Measurements from ENCODE around the gene COL9A3.

Gene COL9A3

DNA sequence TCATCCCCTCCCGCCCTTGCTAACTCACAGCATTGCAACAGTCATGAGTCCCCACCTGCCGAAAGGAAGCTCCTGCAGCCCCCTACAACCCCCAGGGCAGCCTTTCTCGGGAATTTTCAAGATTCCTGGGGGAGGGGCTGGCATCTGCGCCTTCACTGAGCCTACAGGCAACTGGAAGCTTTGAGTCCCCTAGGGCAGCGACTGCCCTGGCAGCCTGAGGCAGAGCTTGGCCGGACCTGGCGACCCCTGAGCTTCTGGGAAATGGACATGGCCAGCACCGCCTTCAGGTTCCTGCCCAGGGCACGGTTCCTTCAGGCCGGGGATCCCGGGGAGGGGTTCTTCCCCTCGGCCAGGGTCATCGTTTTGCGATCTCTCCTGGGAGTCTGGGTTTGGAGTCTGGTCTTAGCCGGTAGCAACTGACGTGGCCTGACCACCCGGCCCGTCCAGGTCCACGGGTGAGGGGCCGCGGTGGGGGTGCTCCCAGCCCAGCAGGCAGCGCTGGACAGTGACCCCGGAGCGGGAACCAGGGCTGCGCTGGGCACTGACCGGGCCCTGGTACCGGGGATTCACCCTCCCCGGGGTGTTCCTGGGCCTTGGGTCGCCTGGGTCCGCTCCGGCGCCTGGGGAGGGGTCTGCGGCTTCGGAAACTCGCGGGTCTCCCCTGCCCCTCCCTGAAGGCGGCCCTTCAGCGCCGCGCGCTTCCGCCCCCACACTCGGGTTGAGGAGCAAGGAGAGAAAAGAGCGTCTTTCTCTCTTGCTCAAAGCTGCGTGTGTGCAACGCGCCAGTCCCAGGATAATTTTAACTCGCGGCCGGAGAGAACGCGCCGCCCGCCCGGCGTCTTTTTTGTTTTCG is 593 bp upstream of the COL9A3 start:
- H3K27me3 Mint-ChIP-seq = peaks cover 77% of the 10 kb centered on the region
- no peaks in the 10 kb centered on the region for H3K9me3 Mint-ChIP-seq
- peaks cover 31% of the 10 kb centered on the region for H3K36me3 Mint-ChIP-seq (ENCODE audit: low read depth)
- H3K27ac Mint-ChIP-seq = no peak overlapping the region
- peaks cover 44% of the 10 kb centered on the region for H3K4me1 Mint-ChIP-seq (ENCODE audit: low read depth)
- intact Hi-C loops (cut with micrococcal nuclease) = no loop called here
- peak overlapping the region; percentile 46 for H3K4me3 Mint-ChIP-seq

DNA sequence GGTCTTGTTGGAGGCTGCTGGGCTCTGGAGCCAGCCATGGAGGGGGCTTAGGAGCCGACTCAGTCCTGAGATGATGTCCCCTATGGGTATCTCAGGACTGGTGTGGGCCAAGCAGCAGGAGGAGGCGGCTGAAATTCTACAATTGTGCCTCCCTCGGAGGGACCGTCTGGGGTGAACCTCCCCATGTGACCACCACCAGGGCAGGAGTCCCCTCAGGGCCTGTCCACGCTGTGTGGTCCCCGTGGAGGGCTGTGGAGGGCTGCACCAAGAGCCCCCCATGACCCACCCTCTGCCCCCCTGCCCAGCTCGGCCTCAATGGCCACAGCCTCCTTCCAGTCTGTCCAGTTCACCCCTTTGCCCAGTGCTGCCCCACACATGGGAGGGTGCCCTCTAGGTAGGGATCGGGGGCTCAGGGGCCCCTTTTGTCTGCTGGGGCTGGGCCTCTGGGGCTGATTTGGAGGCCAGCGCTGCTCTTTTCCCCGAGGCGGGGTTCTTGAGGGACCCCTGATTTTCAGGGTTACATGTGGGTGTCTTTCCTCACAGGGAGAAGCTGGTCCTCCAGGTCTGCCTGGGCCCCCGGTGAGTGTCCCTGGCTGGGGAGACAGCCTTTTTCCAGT is 1.2 kb downstream of the COL9A3 start:
- Mint-ChIP-seq H3K4me3 (no peak overlapping the region), H3K9me3 (no peaks in the 10 kb centered on the region), H3K27ac (no peak overlapping the region), H3K27me3 (peaks cover 67% of the 10 kb centered on the region), H3K36me3 (ENCODE audit: low read depth) (peaks cover 13% of the 10 kb centered on the region), H3K4me1 (ENCODE audit: low read depth) (peaks cover 27% of the 10 kb centered on the region)
- intact Hi-C loops (cut with micrococcal nuclease) = no loop called here

DNA sequence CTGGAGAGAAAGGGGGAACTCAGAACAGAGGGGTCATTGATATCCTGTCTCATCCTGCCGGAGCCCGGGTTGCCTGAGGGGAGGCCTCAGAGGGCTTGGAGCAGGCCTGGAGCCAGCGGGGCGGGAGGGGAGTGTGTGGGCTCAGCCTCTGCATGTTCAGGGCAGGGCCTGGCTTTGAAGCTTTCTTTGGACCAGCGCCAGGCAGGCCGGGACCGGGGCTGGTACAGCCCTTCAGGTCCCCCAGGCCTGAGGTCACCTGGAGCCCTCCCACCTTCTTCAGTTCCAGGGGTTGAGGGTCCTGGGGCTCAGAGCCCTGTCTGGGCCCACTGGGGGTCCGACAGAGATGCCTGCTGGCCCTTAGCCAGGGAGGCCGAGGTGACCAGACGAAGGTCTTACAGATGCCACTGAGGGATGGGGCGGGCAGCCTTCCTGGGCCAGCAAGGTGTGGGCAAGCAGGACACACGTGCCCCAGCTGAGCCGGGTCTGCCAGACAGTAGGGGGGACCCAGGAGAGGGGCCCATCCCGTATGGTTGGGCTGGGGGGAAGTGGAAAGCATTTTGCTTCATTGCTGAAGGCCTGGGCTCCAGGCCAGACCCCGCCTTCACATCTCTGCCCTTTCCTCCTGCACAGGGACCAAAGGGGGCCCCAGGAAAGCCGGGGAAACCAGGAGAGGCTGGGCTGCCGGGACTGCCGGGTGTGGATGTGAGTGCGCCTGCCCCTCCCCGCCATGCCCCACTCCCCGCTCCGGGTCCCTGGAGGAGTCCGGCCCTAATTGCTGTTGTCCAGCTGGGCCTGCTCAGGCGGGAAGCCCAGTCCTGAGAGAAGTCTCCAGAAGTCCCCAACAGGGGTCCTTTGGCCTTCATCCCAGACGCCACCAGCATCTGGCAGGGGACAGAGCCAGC is 2.0 kb downstream of the COL9A3 start:
- Mint-ChIP-seq H3K27me3 (peaks cover 63% of the 10 kb centered on the region), H3K27ac (no peak overlapping the region), H3K4me1 (ENCODE audit: low read depth) (peaks cover 27% of the 10 kb centered on the region), H3K36me3 (ENCODE audit: low read depth) (peaks cover 7% of the 10 kb centered on the region), H3K4me3 (no peak overlapping the region), H3K9me3 (no peaks in the 10 kb centered on the region)
- intact Hi-C loops (cut with micrococcal nuclease) = no loop called here

DNA sequence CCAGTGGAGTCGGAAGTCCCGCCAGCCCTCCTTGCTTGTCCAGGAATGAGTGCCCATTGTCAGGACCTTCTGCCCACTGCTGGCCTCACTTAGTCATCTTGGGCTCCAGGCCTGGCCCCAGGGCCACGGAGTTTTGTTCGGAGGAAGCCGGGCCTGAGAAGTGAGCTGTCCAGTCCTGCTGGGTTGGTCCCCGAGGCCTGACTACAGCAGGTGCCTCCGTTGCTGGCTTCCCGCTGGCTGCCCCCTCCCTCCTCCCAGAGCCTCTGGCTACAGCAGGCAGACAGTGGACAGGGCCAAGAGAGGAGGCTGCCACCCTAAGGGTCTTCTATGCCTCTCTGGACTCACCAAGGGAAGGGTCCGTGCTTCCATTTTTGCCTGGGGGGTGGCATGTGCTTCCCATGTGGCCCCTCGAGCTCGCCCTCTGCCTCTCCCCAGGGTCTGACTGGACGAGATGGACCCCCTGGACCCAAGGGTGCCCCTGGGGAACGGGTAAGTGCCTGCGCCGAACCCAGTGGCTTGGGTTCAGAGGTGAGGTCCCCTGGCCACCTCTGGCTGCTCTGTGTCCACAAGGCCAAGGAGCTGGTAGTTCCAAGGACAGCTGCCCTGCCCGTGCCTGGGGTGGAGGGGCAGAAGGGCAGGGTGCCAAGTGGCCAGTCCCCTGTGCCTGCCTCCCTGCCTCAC is 2.8 kb downstream of the COL9A3 start:
- H3K9me3 Mint-ChIP-seq = no peaks in the 10 kb centered on the region
- no peaks in the 10 kb centered on the region for H3K36me3 Mint-ChIP-seq (ENCODE audit: low read depth)
- H3K27ac Mint-ChIP-seq = no peak overlapping the region
- H3K4me1 Mint-ChIP-seq (ENCODE audit: low read depth) = peaks cover 20% of the 10 kb centered on the region
- peaks cover 55% of the 10 kb centered on the region for H3K27me3 Mint-ChIP-seq
- H3K4me3 Mint-ChIP-seq = no peak overlapping the region
- intact Hi-C loops (cut with micrococcal nuclease) = no loop called here

DNA sequence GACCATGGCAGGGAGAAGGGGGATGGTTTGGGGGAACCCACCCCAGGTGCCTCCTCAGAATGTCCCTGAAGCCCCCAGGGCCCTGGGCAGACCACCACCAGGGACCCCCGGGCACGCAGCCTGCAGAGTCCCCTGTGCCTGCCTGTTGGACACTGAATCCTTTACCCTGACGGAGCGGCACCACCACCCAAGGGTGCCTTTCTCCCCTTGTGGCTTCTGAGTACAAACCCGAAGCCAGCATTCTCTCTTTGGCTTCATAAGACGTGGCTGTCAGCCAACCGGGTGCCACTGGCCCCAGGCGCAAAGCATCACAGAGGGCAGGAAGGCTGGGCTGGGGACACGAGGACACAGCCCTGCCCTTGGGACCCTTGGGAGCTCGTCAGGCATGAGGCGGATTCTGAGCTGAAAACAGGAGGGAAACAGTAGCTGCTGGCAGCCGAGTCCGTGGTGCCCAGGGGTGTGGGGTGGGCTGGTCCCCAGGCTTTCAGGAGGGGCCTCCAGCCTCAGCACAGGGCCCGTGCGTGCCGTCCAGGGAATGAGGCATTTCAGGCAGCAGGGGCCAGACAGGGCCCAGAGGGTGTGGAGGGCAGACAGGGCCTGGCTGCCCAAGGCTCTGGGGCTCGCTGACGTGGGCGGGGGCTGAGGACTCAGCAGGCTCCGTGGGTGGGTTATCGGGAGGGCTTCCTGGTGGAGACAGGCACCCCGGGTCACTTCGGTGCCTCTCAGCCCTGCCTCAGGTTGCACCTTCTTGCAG is 3.5 kb downstream of the COL9A3 start:
- Mint-ChIP-seq H3K27me3 (peaks cover 50% of the 10 kb centered on the region), H3K4me1 (ENCODE audit: low read depth) (peaks cover 13% of the 10 kb centered on the region), H3K27ac (no peak overlapping the region), H3K36me3 (ENCODE audit: low read depth) (no peaks in the 10 kb centered on the region), H3K4me3 (no peak overlapping the region), H3K9me3 (no peaks in the 10 kb centered on the region)
- intact Hi-C loops (cut with micrococcal nuclease) = no loop called here

DNA sequence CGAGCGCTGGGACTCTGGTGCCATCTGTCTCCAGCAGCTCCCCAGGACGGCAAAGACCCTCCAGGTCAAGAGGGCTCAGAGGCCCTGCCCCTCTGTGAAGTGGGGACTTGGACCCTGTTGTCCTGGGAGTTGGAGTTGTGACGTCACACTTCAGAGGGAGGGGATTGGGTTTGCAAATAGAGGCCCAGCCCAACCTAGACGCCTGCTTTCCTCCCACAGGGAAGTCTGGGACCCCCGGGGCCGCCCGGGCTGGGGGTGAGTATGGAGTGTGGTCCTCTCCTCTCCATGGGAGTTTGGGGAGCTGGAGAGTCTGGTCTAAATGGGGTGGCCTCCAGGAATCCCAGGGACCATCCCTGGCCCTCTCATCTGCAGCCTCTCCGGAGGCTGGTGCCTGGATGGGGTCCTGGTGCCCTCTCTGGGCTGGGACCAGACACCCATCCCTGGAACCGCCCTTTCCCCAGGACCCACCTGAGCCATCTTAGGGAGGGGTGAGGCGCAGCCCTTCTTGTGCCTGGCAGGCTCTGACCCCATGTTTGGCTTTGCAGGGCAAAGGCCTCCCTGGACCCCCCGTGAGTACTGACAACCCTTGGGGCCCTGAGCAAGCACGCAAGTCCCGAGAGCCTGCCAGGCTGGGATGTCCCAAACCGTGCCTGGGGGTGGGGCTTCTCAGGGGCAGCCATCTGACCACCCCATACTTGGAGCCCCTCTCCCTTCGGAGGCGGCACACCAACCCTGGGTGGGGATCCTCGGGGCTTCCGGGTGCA is 4.3 kb downstream of the COL9A3 start:
- Mint-ChIP-seq H3K9me3 (no peaks in the 10 kb centered on the region), H3K4me1 (ENCODE audit: low read depth) (peaks cover 6% of the 10 kb centered on the region), H3K36me3 (ENCODE audit: low read depth) (no peaks in the 10 kb centered on the region), H3K27me3 (peaks cover 42% of the 10 kb centered on the region), H3K4me3 (no peak overlapping the region), H3K27ac (no peak overlapping the region)
- intact Hi-C loops (cut with micrococcal nuclease) = no loop called here

DNA sequence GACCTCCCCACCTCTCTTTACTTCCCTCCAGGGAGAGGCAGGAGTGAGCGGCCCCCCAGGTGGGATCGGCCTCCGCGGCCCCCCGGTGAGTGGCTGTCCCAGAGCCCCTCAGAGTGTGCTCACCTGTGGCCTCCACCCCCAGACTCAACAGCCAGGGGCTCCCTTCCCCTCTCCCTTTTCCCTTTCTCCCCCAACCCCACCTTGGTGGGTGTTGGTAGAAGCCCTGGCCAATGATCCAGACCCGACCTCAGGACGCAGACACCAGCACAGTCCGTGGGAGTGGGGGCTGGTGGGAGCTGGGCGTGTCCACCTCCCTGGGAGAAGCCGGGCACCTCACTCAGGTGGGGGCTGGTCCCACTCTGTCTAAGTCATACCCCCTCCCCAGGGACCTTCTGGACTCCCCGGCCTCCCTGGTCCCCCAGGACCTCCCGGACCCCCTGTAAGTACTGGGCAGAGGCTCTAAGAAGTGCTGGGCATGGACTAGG is 4.9 kb downstream of the COL9A3 start:
- H3K36me3 Mint-ChIP-seq (ENCODE audit: low read depth) = no peaks in the 10 kb centered on the region
- H3K4me1 Mint-ChIP-seq (ENCODE audit: low read depth) = peaks cover 5% of the 10 kb centered on the region
- no peak overlapping the region for H3K27ac Mint-ChIP-seq
- H3K27me3 Mint-ChIP-seq = peaks cover 37% of the 10 kb centered on the region
- intact Hi-C loops (cut with micrococcal nuclease) = loop anchor here (1.0 kb wide), 1 partner anchor 26 kb away; no protein-coding TSS in a partner anchor
- H3K9me3 Mint-ChIP-seq = no peaks in the 10 kb centered on the region
- no peak overlapping the region for H3K4me3 Mint-ChIP-seq

DNA sequence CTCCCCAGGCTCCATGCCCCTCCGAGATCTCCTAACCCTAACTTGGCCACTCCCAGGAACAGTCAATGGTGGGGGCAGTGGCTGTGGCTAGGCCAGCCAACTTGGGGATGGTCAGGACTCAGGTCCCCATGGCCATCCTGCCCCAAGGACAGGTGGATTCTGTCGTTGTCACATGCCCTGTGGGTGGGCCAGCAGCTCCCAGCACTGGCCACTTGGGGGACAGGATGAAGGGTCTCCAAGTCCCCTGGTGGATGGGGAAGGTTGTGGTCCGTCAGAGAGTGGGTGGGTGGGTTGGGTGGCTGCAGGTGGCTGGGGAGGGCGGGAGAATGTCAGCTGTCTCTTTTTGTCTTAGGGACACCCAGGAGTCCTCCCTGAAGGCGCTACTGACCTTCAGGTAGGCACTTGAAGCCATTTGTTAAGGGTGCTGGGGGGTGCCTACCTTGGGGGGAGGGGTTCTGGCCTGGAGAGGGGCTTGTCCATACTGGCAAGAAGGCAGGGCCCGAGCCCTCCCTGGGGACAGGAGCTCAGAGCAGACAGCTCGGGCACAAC is 5.5 kb downstream of the COL9A3 start:
- intact Hi-C loops (cut with micrococcal nuclease) = loop anchor here (1.0 kb wide), 1 partner anchor 25 kb away; no protein-coding TSS in a partner anchor
- no peaks in the 10 kb centered on the region for H3K36me3 Mint-ChIP-seq (ENCODE audit: low read depth)
- no peak overlapping the region for H3K4me3 Mint-ChIP-seq

DNA sequence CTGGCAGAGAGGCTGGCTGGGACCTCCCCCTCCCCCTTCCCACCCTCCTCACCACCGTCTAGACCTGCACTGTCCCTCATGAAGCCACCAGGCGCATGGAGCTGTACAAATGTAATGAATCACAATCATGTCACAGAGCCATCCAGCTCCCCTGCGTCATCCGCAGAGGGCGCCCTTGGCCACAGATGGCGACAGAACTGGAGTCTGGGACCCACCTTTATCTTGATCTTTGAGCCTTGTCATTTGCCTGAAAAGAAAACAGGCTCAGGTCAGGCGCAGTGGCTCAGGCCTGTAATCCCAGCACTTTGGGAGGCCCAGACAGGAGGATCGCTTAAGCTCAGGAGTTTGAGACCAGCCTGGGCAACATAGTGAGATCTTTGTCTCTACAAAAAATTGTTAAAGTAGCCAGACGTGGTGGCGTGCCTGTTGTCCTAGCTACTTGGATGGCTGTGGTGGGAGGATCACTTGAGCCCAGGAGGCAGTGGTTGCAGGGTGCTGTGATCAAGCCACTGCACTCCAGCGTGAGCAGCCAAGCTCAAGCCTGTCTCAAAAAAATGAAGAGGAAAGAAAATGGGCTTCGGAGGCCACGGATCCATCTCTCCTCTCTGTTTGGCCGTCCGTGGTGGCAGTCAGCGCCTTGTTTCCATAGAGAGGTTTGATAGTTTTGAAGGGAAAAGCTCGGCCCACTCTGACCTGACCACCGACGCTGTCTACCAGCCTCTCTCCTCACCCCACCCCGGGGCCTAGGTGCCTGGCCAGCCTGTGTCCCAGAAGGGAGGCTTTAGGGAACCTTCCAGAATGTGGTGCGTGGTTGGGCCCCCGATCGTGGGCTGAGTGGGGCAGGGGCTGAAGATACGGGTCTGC is 6.2 kb downstream of the COL9A3 start:
- no peak overlapping the region for H3K4me3 Mint-ChIP-seq
- H3K27me3 Mint-ChIP-seq = peaks cover 33% of the 10 kb centered on the region
- peaks cover 5% of the 10 kb centered on the region for H3K4me1 Mint-ChIP-seq (ENCODE audit: low read depth)
- intact Hi-C loops (cut with micrococcal nuclease) = loop anchor here (1.0 kb wide), 1 partner anchor 24 kb away; no protein-coding TSS in a partner anchor
- no peaks in the 10 kb centered on the region for H3K9me3 Mint-ChIP-seq
- no peak overlapping the region for H3K27ac Mint-ChIP-seq
- H3K36me3 Mint-ChIP-seq (ENCODE audit: low read depth) = no peaks in the 10 kb centered on the region

More for the DNA sequence above, 5.5 kb downstream of the COL9A3 start:
- H3K4me1 Mint-ChIP-seq (ENCODE audit: low read depth) = peaks cover 5% of the 10 kb centered on the region
- peaks cover 37% of the 10 kb centered on the region for H3K27me3 Mint-ChIP-seq
- no peaks in the 10 kb centered on the region for H3K9me3 Mint-ChIP-seq
- no peak overlapping the region for H3K27ac Mint-ChIP-seq

DNA sequence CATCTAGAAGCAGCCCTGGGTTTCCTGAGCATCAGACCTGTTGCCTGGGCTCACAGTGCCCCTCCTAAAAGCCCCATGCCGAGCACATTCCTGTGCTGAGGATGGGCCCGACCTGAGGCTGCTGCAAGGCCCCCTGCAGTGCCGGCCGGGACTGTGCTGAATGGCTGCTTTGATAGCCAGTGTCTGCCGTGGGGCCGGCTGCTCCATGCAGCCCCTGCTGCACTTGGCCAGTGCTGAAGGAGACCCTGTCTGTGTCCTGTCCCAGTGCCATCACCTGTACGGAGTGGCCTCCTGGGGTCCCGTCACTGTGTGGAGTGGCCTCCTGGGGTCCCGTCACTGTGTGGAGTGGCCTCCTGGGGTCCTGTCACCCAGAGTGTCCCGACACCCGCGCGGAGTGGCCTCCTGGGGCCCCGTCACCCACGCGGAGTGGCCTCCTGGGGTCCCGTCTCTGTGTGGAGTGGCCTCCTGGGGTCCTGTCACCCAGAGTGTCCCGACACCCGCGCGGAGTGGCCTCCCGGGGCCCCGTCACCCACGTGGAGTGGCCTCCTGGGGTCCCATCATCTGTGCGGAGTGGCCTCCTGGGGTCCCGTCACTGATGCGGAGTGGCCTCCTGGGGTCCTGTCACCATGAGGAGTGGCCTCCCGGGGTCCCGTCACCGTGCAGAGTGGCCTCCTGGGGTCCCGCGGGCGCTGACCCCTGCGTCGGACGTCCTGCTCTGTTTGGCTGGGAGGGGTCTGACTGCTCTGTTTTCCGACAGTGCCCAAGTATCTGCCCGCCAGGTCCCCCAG is 7.0 kb downstream of the COL9A3 start:
- H3K27me3 Mint-ChIP-seq = peaks cover 24% of the 10 kb centered on the region
- H3K4me3 Mint-ChIP-seq = no peak overlapping the region
- H3K27ac Mint-ChIP-seq = no peak overlapping the region

More for the DNA sequence above, 7.0 kb downstream of the COL9A3 start:
- intact Hi-C loops (cut with micrococcal nuclease) = no loop called here
- Mint-ChIP-seq H3K36me3 (ENCODE audit: low read depth) (no peaks in the 10 kb centered on the region), H3K4me1 (ENCODE audit: low read depth) (peaks cover 5% of the 10 kb centered on the region), H3K9me3 (no peaks in the 10 kb centered on the region)
